Skeletal muscle tissue (tissue), 4 donors: ENCODE results near the gene ABLIM3. TPM values are rescaled to one million over a fixed set of nuclear protein-coding genes. Genes with fewer than 3 reads are reported as not detected.

Source experiments
- H3K27ac ChIP-seq: one replicate; pipeline ENCODE4 v1.7.0; 2013; ENCODE audit warnings: mild to moderate bottlenecking, low read depth, low read length, inconsistent platforms
- H3K27me3 ChIP-seq, 3 donors: one replicate each; pipeline ENCODE4 v1.7.0; 2013; ENCODE audit warnings: low read length in 3 of 3; ENCODE audit not compliant: control insufficient read depth in 3 of 3, insufficient read depth in 3 of 3
- H3K36me3 ChIP-seq, 3 donors: one replicate each; pipeline ENCODE4 v1.7.0; 2013; ENCODE audit warnings: low read length in 3 of 3; ENCODE audit not compliant: control insufficient read depth in 3 of 3, insufficient read depth in 3 of 3
- H3K4me1 ChIP-seq, 3 donors: one replicate each; pipeline ENCODE4 v1.7.0; 2013; ENCODE audit warnings: low read length in 3 of 3, mild to moderate bottlenecking in 3 of 3; ENCODE audit not compliant: control insufficient read depth in 3 of 3, insufficient read depth in 3 of 3
- H3K4me3 ChIP-seq, 3 donors: one replicate each; pipeline ENCODE4 v1.7.0; 2013; ENCODE audit warnings: low read length in 3 of 3
- H3K9ac ChIP-seq, 3 donors: one replicate each; pipeline ENCODE4 v1.7.0; 2013; ENCODE audit warnings: low read length in 3 of 3, mild to moderate bottlenecking in 3 of 3, moderate library complexity in 2 of 3, low read depth in 1 of 3
- H3K9me3 ChIP-seq, 3 donors: one replicate each; pipeline ENCODE4 v1.7.0; 2013; ENCODE audit warnings: low read length in 3 of 3; ENCODE audit not compliant: control insufficient read depth in 3 of 3
- total RNA-seq: library from RNA; depleted of rRNA; stranded (reverse); fragments of >200 nt; gene quantifications from one replicate; pipeline ENCODE4 v1.2.3, GENCODE V29; 2014
- donor health status: Osteomylitis.

The ABLIM3 gene
- total RNA-seq, 1 donor from 2014 or later, result 15.1 TPM

GRCh38 chr5:149154650-149155049, 13.4 kb downstream of the ABLIM3 start:
- H3K27ac ChIP-seq, result peak overlapping the region; percentile 94
- no peak overlapping the region for H3K4me3 ChIP-seq
- peak overlapping the region; percentile 65 to 79 (median 66) for H3K9ac ChIP-seq
- H3K9me3 ChIP-seq, result no peaks in the 10 kb centered on the region
- no peaks in the 10 kb centered on the region for H3K36me3 ChIP-seq
- H3K27me3 ChIP-seq, result no peaks in the 10 kb centered on the region
- peaks cover 44 to 73% (median 57%) of the 10 kb centered on the region in 3 donors for H3K4me1 ChIP-seq

GRCh38 chr5:149156435-149157083, 15.3 kb downstream of the ABLIM3 start:
- H3K27me3 ChIP-seq, result no peaks in the 10 kb centered on the region

GRCh38 chr5:149157330-149157729, 16.0 kb downstream of the ABLIM3 start:
- Histone ChIP-seq H3K4me3 (no peak overlapping the region), H3K9ac (no peak overlapping the region), H3K36me3 (no peaks in the 10 kb centered on the region), H3K4me1 (peaks cover 49 to 56% (median 55%) of the 10 kb centered on the region in 3 donors), H3K27me3 (no peaks in the 10 kb centered on the region), H3K27ac (peak overlapping the region; percentile 41), H3K9me3 (no peaks in the 10 kb centered on the region)

More at GRCh38 chr5:149156435-149157083, 15.3 kb downstream of the ABLIM3 start:
- Histone ChIP-seq H3K9ac (no peak overlapping the region), H3K9me3 (no peaks in the 10 kb centered on the region), H3K27ac (peak overlapping the region; percentile 94), H3K36me3 (no peaks in the 10 kb centered on the region), H3K4me3 (no peak overlapping the region), H3K4me1 (peaks cover 53 to 61% (median 61%) of the 10 kb centered on the region in 3 donors)

GRCh38 chr5:149160291-149160787, 19.0 kb downstream of the ABLIM3 start:
- Histone ChIP-seq H3K4me3 (no peak overlapping the region), H3K27me3 (no peaks in the 10 kb centered on the region), H3K4me1 (peaks cover 20 to 34% (median 34%) of the 10 kb centered on the region in 3 donors), H3K27ac (no peak overlapping the region), H3K9ac (no peak overlapping the region), H3K36me3 (no peaks in the 10 kb centered on the region), H3K9me3 (no peaks in the 10 kb centered on the region)

GRCh38 chr5:149161026-149161687, 19.9 kb downstream of the ABLIM3 start:
- H3K4me1 ChIP-seq, result peaks cover 14 to 27% (median 25%) of the 10 kb centered on the region in 3 donors
- no peak overlapping the region for H3K4me3 ChIP-seq
- H3K36me3 ChIP-seq, result no peaks in the 10 kb centered on the region
- no peaks in the 10 kb centered on the region for H3K27me3 ChIP-seq
- H3K27ac ChIP-seq, result no peak overlapping the region
- no peak overlapping the region for H3K9ac ChIP-seq
- H3K9me3 ChIP-seq, result no peaks in the 10 kb centered on the region

- H3K9ac ChIP-seq, result no peak overlapping the region
- peaks cover 14 to 27% (median 20%) of the 10 kb centered on the region in 3 donors for H3K4me1 ChIP-seq
Observed at GRCh38 chr5:149161850-149162249, 20.6 kb downstream of the ABLIM3 start.

GRCh38 chr5:149162401-149163084, 21.2 kb downstream of the ABLIM3 start:
- Histone ChIP-seq H3K4me1 (peaks cover 13 to 21% (median 14%) of the 10 kb centered on the region in 3 donors), H3K27ac (no peak overlapping the region)

More at GRCh38 chr5:149161850-149162249, 20.6 kb downstream of the ABLIM3 start:
- Histone ChIP-seq H3K4me3 (no peak overlapping the region), H3K27me3 (no peaks in the 10 kb centered on the region), H3K27ac (no peak overlapping the region), H3K36me3 (no peaks in the 10 kb centered on the region), H3K9me3 (no peaks in the 10 kb centered on the region)

GRCh38 chr5:149164731-149165130, 23.4 kb downstream of the ABLIM3 start:
- H3K27ac ChIP-seq, result no peak overlapping the region
- H3K4me3 ChIP-seq, result no peak overlapping the region
- H3K27me3 ChIP-seq, result no peaks in the 10 kb centered on the region
- H3K9ac ChIP-seq, result no peak overlapping the region
- H3K36me3 ChIP-seq, result no peaks in the 10 kb centered on the region
- H3K9me3 ChIP-seq, result no peaks in the 10 kb centered on the region
- peaks cover 9 to 19% (median 14%) of the 10 kb centered on the region in 3 donors for H3K4me1 ChIP-seq

More at GRCh38 chr5:149162401-149163084, 21.2 kb downstream of the ABLIM3 start:
- Histone ChIP-seq H3K36me3 (no peaks in the 10 kb centered on the region), H3K27me3 (no peaks in the 10 kb centered on the region), H3K4me3 (no peak overlapping the region), H3K9ac (no peak overlapping the region), H3K9me3 (no peaks in the 10 kb centered on the region)

GRCh38 chr5:149166128-149166527, 24.8 kb downstream of the ABLIM3 start:
- no peaks in the 10 kb centered on the region for H3K27me3 ChIP-seq
- H3K36me3 ChIP-seq, result no peaks in the 10 kb centered on the region
- H3K4me3 ChIP-seq, result no peak overlapping the region
- peak overlapping the region in 1 of 3 donors; percentile 5 for H3K9ac ChIP-seq
- no peak overlapping the region for H3K27ac ChIP-seq
- H3K4me1 ChIP-seq, result peaks cover 9 to 13% (median 10%) of the 10 kb centered on the region in 3 donors
- no peaks in the 10 kb centered on the region for H3K9me3 ChIP-seq
